MM.1S (cell line): ENCODE results near the gene EPB41L4B.

ENCODE experiments used
- DNase-seq: peaks from one replicate; pipeline ENCODE4 v3.0.0-alpha.2; 2015
- H2AFZ ChIP-seq: fragments of 300-600 bp; sonication (generic); 2 replicates; pipeline ENCODE4 v1.6.0; 2016; ENCODE audit warnings: antibody characterized with exemption, low read length
- H3F3A ChIP-seq: fragments of 300-600 bp; sonication (generic); 2 replicates; pipeline ENCODE4 v1.6.1; 2016; ENCODE audit warnings: mild to moderate bottlenecking, antibody characterized with exemption, low read length, moderate library complexity, mixed read lengths; ENCODE audit not compliant: insufficient read depth
- H3K27ac ChIP-seq: fragments of 300-600 bp; sonication (generic); 2 replicates; pipeline ENCODE4 v1.5.1; 2016; ENCODE audit warnings: mild to moderate bottlenecking, low read length
- H3K27me3 ChIP-seq: fragments of 300-600 bp; sonication (generic); replicated peaks from 2 replicates; pipeline ENCODE4 v1.6.0; 2016; ENCODE audit warnings: low read length; ENCODE audit not compliant: insufficient read depth
- H3K36me3 ChIP-seq: fragments of 300-600 bp; sonication (generic); replicated peaks from 2 replicates; pipeline ENCODE4 v1.6.1; 2016; ENCODE audit warnings: mild to moderate bottlenecking, low read length, mixed read lengths; ENCODE audit not compliant: insufficient read depth
- H3K4me1 ChIP-seq: fragments of 300-600 bp; sonication (generic); 2 replicates; pipeline ENCODE4 v1.6.1; 2016; ENCODE audit warnings: low read length, mixed read lengths
- H3K4me2 ChIP-seq: fragments of 300-600 bp; sonication (generic); 2 replicates; pipeline ENCODE4 v1.6.0; 2016; ENCODE audit warnings: low read depth, low read length
- H3K4me3 ChIP-seq: fragments of 300-600 bp; sonication (generic); 2 replicates; pipeline ENCODE4 v1.5.1; 2016; ENCODE audit warnings: low read length, mixed read lengths
- H3K79me2 ChIP-seq: fragments of 300-600 bp; sonication (generic); 2 replicates; pipeline ENCODE4 v1.6.1; 2016; ENCODE audit warnings: mixed run types, low read length, mixed read lengths
- H3K9ac ChIP-seq: fragments of 300-600 bp; sonication (generic); 2 replicates; pipeline ENCODE4 v1.6.1; 2016; ENCODE audit warnings: low read length, mixed read lengths
- H3K9me2 ChIP-seq: fragments of 300-600 bp; sonication (generic); replicated peaks from 2 replicates; pipeline ENCODE4 v1.6.1; 2016; ENCODE audit warnings: mild to moderate bottlenecking, low read length, mixed read lengths; ENCODE audit not compliant: insufficient read depth
- H3K9me3 ChIP-seq: fragments of 300-600 bp; sonication (generic); replicated peaks from 2 replicates; pipeline ENCODE4 v1.6.1; 2016; ENCODE audit warnings: mild to moderate bottlenecking, low read length, mixed read lengths; ENCODE audit not compliant: insufficient read depth
- H4K20me1 ChIP-seq: fragments of 300-600 bp; sonication (generic); 2 replicates; pipeline ENCODE4 v1.6.1; 2016; ENCODE audit warnings: mild to moderate bottlenecking, low read length, moderate library complexity, mixed read lengths; ENCODE audit not compliant: insufficient read depth
- CTCF ChIP-seq: fragments of 300-600 bp; sonication (generic); IDR thresholded peaks from 2 replicates; pipeline ENCODE4 v1.5.1; 2016; ENCODE audit warnings: antibody characterized with exemption, low read length, mixed read lengths
- EZH2 ChIP-seq: fragments of 300-600 bp; sonication (generic); optimal IDR thresholded peaks from 2 replicates; pipeline ENCODE3; 2017; ENCODE audit warnings: low read depth, mild to moderate bottlenecking, antibody characterized with exemption, low read length, mixed read lengths
- EZH2phosphoT487 ChIP-seq: fragments of 300-600 bp; sonication (generic); IDR thresholded peaks from 2 replicates; pipeline ENCODE4 v1.6.1; 2018; ENCODE audit warnings: antibody characterized with exemption, low read length

The EPB41L4B gene

GRCh38 chr9:109249615-109250014 is 71.2 kb downstream of the EPB41L4B start:
- no peaks in the 10 kb centered on the region for H3K27me3 ChIP-seq
- H3K4me3 ChIP-seq, result no peak overlapping the region
- H3K9me2 ChIP-seq, result no peaks in the 10 kb centered on the region
- no peak overlapping the region for H3K27ac ChIP-seq
- H4K20me1 ChIP-seq, result no peaks in the 10 kb centered on the region
- DNase-seq, result no peak
- H3K4me2 ChIP-seq, result no peak overlapping the region
- H3F3A ChIP-seq, result no peaks in the 10 kb centered on the region
- no peaks in the 10 kb centered on the region for H3K79me2 ChIP-seq
- no peak overlapping the region for H2AFZ ChIP-seq
- no peaks in the 10 kb centered on the region for H3K9me3 ChIP-seq
- H3K4me1 ChIP-seq, result no peaks in the 10 kb centered on the region
- TF ChIP-seq EZH2, result no peak
- no peak for TF ChIP-seq CTCF
- no peak for TF ChIP-seq EZH2phosphoT487
- H3K9ac ChIP-seq, result no peak overlapping the region
- H3K36me3 ChIP-seq, result no peaks in the 10 kb centered on the region

- Histone ChIP-seq H3K79me2 (no peaks in the 10 kb centered on the region), H3K4me3 (no peak overlapping the region), H4K20me1 (no peaks in the 10 kb centered on the region), H3K27me3 (no peaks in the 10 kb centered on the region), H3K4me1 (no peaks in the 10 kb centered on the region), H3F3A (no peaks in the 10 kb centered on the region), H3K4me2 (no peak overlapping the region), H3K27ac (no peak overlapping the region), H2AFZ (no peak overlapping the region), H3K9ac (no peak overlapping the region), H3K9me2 (no peaks in the 10 kb centered on the region), H3K36me3 (no peaks in the 10 kb centered on the region), H3K9me3 (no peaks in the 10 kb centered on the region)
- DNase-seq, result no peak
- no peak for TF ChIP-seq EZH2phosphoT487
- TF ChIP-seq EZH2, result no peak
- TF ChIP-seq CTCF, result no peak
Observed at GRCh38 chr9:109248133-109248581, 72.7 kb downstream of the EPB41L4B start.

GRCh38 chr9:109247228-109247627 is 73.6 kb downstream of the EPB41L4B start:
- Histone ChIP-seq H3K4me3 (no peak overlapping the region), H3K9me2 (no peaks in the 10 kb centered on the region), H3K4me2 (no peak overlapping the region), H4K20me1 (no peaks in the 10 kb centered on the region), H3F3A (no peaks in the 10 kb centered on the region), H3K79me2 (no peaks in the 10 kb centered on the region), H3K9me3 (no peaks in the 10 kb centered on the region), H3K27me3 (no peaks in the 10 kb centered on the region), H3K27ac (no peak overlapping the region), H3K4me1 (no peaks in the 10 kb centered on the region), H2AFZ (no peak overlapping the region), H3K36me3 (no peaks in the 10 kb centered on the region), H3K9ac (no peak overlapping the region)
- no peak for TF ChIP-seq EZH2phosphoT487
- no peak for TF ChIP-seq CTCF
- no peak for TF ChIP-seq EZH2
- DNase-seq, result no peak
